ENCODE results near the gene UTS2R.

Gene UTS2R

GRCh38 chr17:82385559-82386254, 14.1 kb downstream of the UTS2R start:
- H3K27ac ChIP-seq (replicated peaks) = no peak overlapping the region
- H3K4me3 ChIP-seq (replicated peaks; ENCODE audit: insufficient read depth, low read length) = no peak overlapping the region
- TF ChIP-seq REST (IDR thresholded peaks at IDR 0.05; ENCODE audit: insufficient replicate concordance, low read depth) (no peak), SPI1 (IDR thresholded peaks at IDR 0.05; ENCODE audit: borderline replicate concordance, low read depth) (no peak), POLR2AphosphoS5 (IDR thresholded peaks at IDR 0.05; ENCODE audit: low read depth) (no peak), CTCF (IDR thresholded peaks at IDR 0.05; ENCODE audit: insufficient read depth, low read length) (no peak), GABPA (IDR thresholded peaks at IDR 0.05; ENCODE audit: low read depth) (no peak)
- no peaks in the 10 kb centered on the region for H3K27me3 ChIP-seq (ENCODE audit: insufficient read depth, poor library complexity, severe bottlenecking)
- DNase-seq (ENCODE audit: low read depth in 1 of 2, low spot score in 1 of 2) = no peak

- TF ChIP-seq SPI1 (IDR thresholded peaks at IDR 0.05; ENCODE audit: borderline replicate concordance, low read depth) (no peak), POLR2AphosphoS5 (IDR thresholded peaks at IDR 0.05; ENCODE audit: low read depth) (no peak), CTCF (IDR thresholded peaks at IDR 0.05; ENCODE audit: insufficient read depth, low read length) (no peak), REST (IDR thresholded peaks at IDR 0.05; ENCODE audit: insufficient replicate concordance, low read depth) (no peak), GABPA (IDR thresholded peaks at IDR 0.05; ENCODE audit: low read depth) (no peak)
- DNase-seq (ENCODE audit: low read depth in 1 of 2, low spot score in 1 of 2) = no peak
- no peak overlapping the region for H3K27ac ChIP-seq (replicated peaks)
- no peaks in the 10 kb centered on the region for H3K27me3 ChIP-seq (ENCODE audit: insufficient read depth, poor library complexity, severe bottlenecking)
- no peak overlapping the region for H3K4me3 ChIP-seq (replicated peaks; ENCODE audit: insufficient read depth, low read length)
Observed at GRCh38 chr17:82386255-82386831, 14.8 kb downstream of the UTS2R start.

- no peak overlapping the region for H3K4me3 ChIP-seq (replicated peaks; ENCODE audit: insufficient read depth, low read length)
- H3K27ac ChIP-seq (replicated peaks) = no peak overlapping the region
- TF ChIP-seq REST (IDR thresholded peaks at IDR 0.05; ENCODE audit: insufficient replicate concordance, low read depth) = no peak
- peak; percentile 45; the same call in 1 of the 2 replicates for TF ChIP-seq SPI1 (IDR thresholded peaks at IDR 0.05; ENCODE audit: borderline replicate concordance, low read depth)
- peak in 1 of 2 experiments; percentile 30 for DNase-seq (ENCODE audit: low read depth in 1 of 2, low spot score in 1 of 2)
- no peaks in the 10 kb centered on the region for H3K27me3 ChIP-seq (ENCODE audit: insufficient read depth, poor library complexity, severe bottlenecking)
Observed at GRCh38 chr17:82386881-82387704, 15.5 kb downstream of the UTS2R start.

Data from HL-60 (cell line).